HEK293 (cell line): ENCODE measurements around the gene DPP9.

ENCODE experiments used
- CTCF ChIA-PET: fragments of 350-600 bp; formaldehyde crosslinking; extraction: SDS; loops from one replicate; lab custom pipeline; 2021; ENCODE audit warnings: antibody characterized with exemption; lab: Yijun Ruan, JAX
- POLR2A ChIA-PET: fragments of 300-600 bp; formaldehyde crosslinking; extraction: SDS; loops from one replicate; lab custom pipeline; 2020; ENCODE audit warnings: antibody characterized with exemption, inconsistent platforms; lab: Yijun Ruan, JAX
- H3K27ac ChIP-seq: fragments of 200-500 bp; sonication (Bioruptor generic); 2 replicates; pipeline ENCODE4 v1.5.1; 2014; ENCODE audit warnings: low read depth, low read length, control low read depth, inconsistent platforms; ENCODE audit errors: extremely low read depth
- H3K36me3 ChIP-seq, 2 experiments: fragments of 200-500 bp in 1 of 2; sonication (Bioruptor generic) in 1 of 2; 1 replicate in 1 of 2; 2 replicates in 1 of 2; pipeline ENCODE4 v1.5.1; 2014 to 2017; ENCODE audit warnings: inconsistent platforms in 2 of 2, low read length in 2 of 2; ENCODE audit not compliant: control insufficient read depth in 2 of 2, insufficient read depth in 1 of 2
- H3K4me1 ChIP-seq: fragments of 200-500 bp; sonication (Bioruptor generic); 2 replicates; pipeline ENCODE4 v1.5.1; 2014; ENCODE audit warnings: mild to moderate bottlenecking, low read length, inconsistent platforms; ENCODE audit not compliant: control insufficient read depth, insufficient read depth
- H3K4me3 ChIP-seq: 2 replicates; pipeline ENCODE4 v1.5.1; 2011; ENCODE audit warnings: low read depth, mild to moderate bottlenecking, control low read depth, low read length, moderate library complexity
- H3K9me3 ChIP-seq: fragments of 200-500 bp; sonication (Bioruptor generic); 2 replicates; pipeline ENCODE4 v1.5.1; 2014; ENCODE audit warnings: low read depth, low read length, inconsistent platforms; ENCODE audit not compliant: control insufficient read depth, insufficient read depth
- GLI2 ChIP-seq: fragments of 450-650 bp; formaldehyde crosslinking; IDR thresholded peaks from 2 replicates; pipeline ENCODE4; 2017; ENCODE audit warnings: missing biosample characterization, missing genetic modification characterization, low read depth, borderline replicate concordance
- KLF1 ChIP-seq: fragments of 450-650 bp; formaldehyde crosslinking; IDR thresholded peaks from 2 replicates; pipeline ENCODE4 v1.5.1; 2016; ENCODE audit warnings: missing biosample characterization, missing genetic modification characterization
- MZF1 ChIP-seq: fragments of 450-650 bp; formaldehyde crosslinking; IDR thresholded peaks from 2 replicates; pipeline ENCODE4 v1.5.1; 2017; ENCODE audit warnings: missing biosample characterization, missing genetic modification characterization, borderline replicate concordance
- SALL2 ChIP-seq: fragments of 450-650 bp; formaldehyde crosslinking; IDR thresholded peaks from 2 replicates; pipeline ENCODE4 v1.5.0; 2017; ENCODE audit warnings: missing biosample characterization, mild to moderate bottlenecking, missing genetic modification characterization, borderline replicate concordance
- SCRT1 ChIP-seq: fragments of 450-650 bp; formaldehyde crosslinking; IDR thresholded peaks from 2 replicates; pipeline ENCODE4 v1.5.1; 2016; ENCODE audit warnings: missing biosample characterization, missing genetic modification characterization, borderline replicate concordance
- YY1 ChIP-seq: fragments of 450-650 bp; formaldehyde crosslinking; IDR thresholded peaks from 2 replicates; pipeline ENCODE4 v1.5.1; 2018; ENCODE audit warnings: missing biosample characterization, missing genetic modification characterization
- ZNF10 ChIP-seq: fragments of 450-650 bp; formaldehyde crosslinking; IDR thresholded peaks from 2 replicates; pipeline ENCODE4 v1.5.1; 2017; ENCODE audit warnings: missing biosample characterization, missing genetic modification characterization
- ZNF157 ChIP-seq: fragments of 450-650 bp; formaldehyde crosslinking; IDR thresholded peaks from 2 replicates; pipeline ENCODE4 v1.5.1; 2016; ENCODE audit warnings: missing biosample characterization, missing genetic modification characterization
- ZNF184 ChIP-seq: fragments of 450-650 bp; IDR thresholded peaks from 2 replicates; pipeline ENCODE4 v1.5.1; 2018; ENCODE audit warnings: missing biosample characterization, mild to moderate bottlenecking, missing genetic modification characterization
- ZNF223 ChIP-seq: fragments of 450-650 bp; formaldehyde crosslinking; IDR thresholded peaks from 2 replicates; pipeline ENCODE4 v1.5.1; 2016; ENCODE audit warnings: missing biosample characterization, missing genetic modification characterization
- ZNF23 ChIP-seq: fragments of 450-650 bp; formaldehyde crosslinking; IDR thresholded peaks from 2 replicates; pipeline ENCODE4 v1.5.1; 2016; ENCODE audit warnings: missing biosample characterization, missing genetic modification characterization, borderline replicate concordance
- ZNF248 ChIP-seq: fragments of 450-650 bp; formaldehyde crosslinking; IDR thresholded peaks from 2 replicates; pipeline ENCODE4 v1.5.1; 2017; ENCODE audit warnings: missing biosample characterization, missing genetic modification characterization
- ZNF266 ChIP-seq: fragments of 450-650 bp; formaldehyde crosslinking; IDR thresholded peaks from 2 replicates; pipeline ENCODE4 v1.5.1; 2016; ENCODE audit warnings: missing biosample characterization, missing genetic modification characterization, low read depth
- ZNF416 ChIP-seq: fragments of 450-650 bp; formaldehyde crosslinking; IDR thresholded peaks from 2 replicates; pipeline ENCODE4 v1.5.1; 2016; ENCODE audit warnings: missing biosample characterization, missing genetic modification characterization
- ZNF433 ChIP-seq: fragments of 450-650 bp; formaldehyde crosslinking; IDR thresholded peaks from 2 replicates; pipeline ENCODE4 v1.5.1; 2016; ENCODE audit warnings: missing biosample characterization, missing genetic modification characterization, low read depth
- ZNF571 ChIP-seq: fragments of 450-650 bp; formaldehyde crosslinking; IDR thresholded peaks from 2 replicates; pipeline ENCODE4 v1.5.0; 2017; ENCODE audit warnings: missing biosample characterization, missing genetic modification characterization
- ZNF600 ChIP-seq: fragments of 450-650 bp; formaldehyde crosslinking; IDR thresholded peaks from 2 replicates; pipeline ENCODE4 v1.5.1; 2016; ENCODE audit warnings: missing biosample characterization, missing genetic modification characterization
- ZSCAN30 ChIP-seq: fragments of 450-650 bp; IDR thresholded peaks from 2 replicates; pipeline ENCODE4 v1.5.1; 2018; ENCODE audit warnings: missing biosample characterization, mild to moderate bottlenecking, missing genetic modification characterization, moderate library complexity
- TF ChIP-seq, protein P1 (sequence below): fragments of 450-650 bp; formaldehyde crosslinking; IDR thresholded peaks from 2 replicates; pipeline ENCODE4 v1.5.1; 2017; ENCODE audit warnings: missing biosample characterization, mild to moderate bottlenecking, missing genetic modification characterization, moderate library complexity
- TF ChIP-seq, protein P2 (sequence below): fragments of 450-650 bp; formaldehyde crosslinking; IDR thresholded peaks from 2 replicates; pipeline ENCODE4 v1.5.1; 2016; ENCODE audit warnings: missing biosample characterization, missing genetic modification characterization
- TF ChIP-seq, protein P3 (sequence below): fragments of 450-650 bp; formaldehyde crosslinking; IDR thresholded peaks from 2 replicates; pipeline ENCODE4 v1.5.1; 2016; ENCODE audit warnings: missing biosample characterization, missing genetic modification characterization
- TF ChIP-seq, protein P4 (sequence below): fragments of 450-650 bp; formaldehyde crosslinking; IDR thresholded peaks from 2 replicates; pipeline ENCODE4 v1.5.1; 2016; ENCODE audit warnings: missing biosample characterization, missing genetic modification characterization, borderline replicate concordance
- TF ChIP-seq, protein P5 (sequence below): fragments of 450-650 bp; formaldehyde crosslinking; IDR thresholded peaks from 2 replicates; pipeline ENCODE4 v1.5.1; 2016; ENCODE audit warnings: missing biosample characterization, missing genetic modification characterization

Gene DPP9

DNA sequence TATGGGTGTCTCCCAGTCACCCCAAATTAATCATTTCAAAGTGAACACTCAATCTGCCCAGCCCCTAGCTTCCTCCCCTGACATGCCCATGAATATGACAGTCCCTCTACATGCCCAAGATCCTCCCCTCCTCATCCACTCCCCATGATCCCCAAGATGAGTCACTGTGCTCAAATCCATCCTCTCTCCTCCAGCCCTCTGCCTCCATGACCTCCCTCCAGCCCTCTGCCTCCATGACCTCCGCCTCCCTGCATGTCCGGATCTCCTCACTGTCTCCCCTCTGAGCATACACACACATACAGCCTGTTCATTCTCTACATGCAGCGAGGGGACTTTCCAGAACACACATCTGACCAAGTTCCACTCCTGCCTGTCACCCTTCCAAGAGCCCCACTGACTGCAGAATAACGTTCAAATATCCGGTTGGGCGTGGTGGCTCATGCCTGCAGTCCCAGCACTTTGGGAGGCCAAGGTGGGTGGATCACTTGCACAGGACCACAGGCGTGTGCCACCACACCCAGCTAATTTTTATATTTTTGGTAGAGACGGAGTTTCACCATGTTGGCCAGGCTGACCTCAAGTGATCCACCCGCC lies 49.5 kb upstream of the DPP9 start:
- CTCF ChIA-PET: no interaction called here
- TF ChIP-seq, protein P1, sequence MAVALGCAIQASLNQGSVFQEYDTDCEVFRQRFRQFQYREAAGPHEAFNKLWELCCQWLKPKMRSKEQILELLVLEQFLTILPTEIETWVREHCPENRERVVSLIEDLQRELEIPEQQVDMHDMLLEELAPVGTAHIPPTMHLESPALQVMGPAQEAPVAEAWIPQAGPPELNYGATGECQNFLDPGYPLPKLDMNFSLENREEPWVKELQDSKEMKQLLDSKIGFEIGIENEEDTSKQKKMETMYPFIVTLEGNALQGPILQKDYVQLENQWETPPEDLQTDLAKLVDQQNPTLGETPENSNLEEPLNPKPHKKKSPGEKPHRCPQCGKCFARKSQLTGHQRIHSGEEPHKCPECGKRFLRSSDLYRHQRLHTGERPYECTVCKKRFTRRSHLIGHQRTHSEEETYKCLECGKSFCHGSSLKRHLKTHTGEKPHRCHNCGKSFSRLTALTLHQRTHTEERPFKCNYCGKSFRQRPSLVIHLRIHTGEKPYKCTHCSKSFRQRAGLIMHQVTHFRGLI (tag by site-specific recombination): peak; percentile 97
- TF ChIP-seq ZNF223 (tag by site-specific recombination) (no peak), ZNF184 (no peak), YY1 (no peak), ZNF433 (tag by site-specific recombination) (no peak), KLF1 (tag by site-specific recombination) (peak; percentile 95), SALL2 (tag by site-specific recombination) (no peak), ZNF600 (tag by site-specific recombination) (0 out of 2 replicates have a peak, but pooled peaks have one; percentile 39), ZNF23 (no peak), ZNF571 (tag by site-specific recombination) (no peak), SCRT1 (tag by site-specific recombination) (no peak), ZNF248 (tag by site-specific recombination) (no peak), ZNF416 (tag by site-specific recombination) (no peak), ZSCAN30 (tag by site-specific recombination) (no peak), GLI2 (tag by site-specific recombination) (no peak), ZNF157 (no peak), ZNF10 (tag by site-specific recombination) (no peak), ZNF266 (tag by site-specific recombination) (no peak), MZF1 (no peak)
- TF ChIP-seq, protein P2, sequence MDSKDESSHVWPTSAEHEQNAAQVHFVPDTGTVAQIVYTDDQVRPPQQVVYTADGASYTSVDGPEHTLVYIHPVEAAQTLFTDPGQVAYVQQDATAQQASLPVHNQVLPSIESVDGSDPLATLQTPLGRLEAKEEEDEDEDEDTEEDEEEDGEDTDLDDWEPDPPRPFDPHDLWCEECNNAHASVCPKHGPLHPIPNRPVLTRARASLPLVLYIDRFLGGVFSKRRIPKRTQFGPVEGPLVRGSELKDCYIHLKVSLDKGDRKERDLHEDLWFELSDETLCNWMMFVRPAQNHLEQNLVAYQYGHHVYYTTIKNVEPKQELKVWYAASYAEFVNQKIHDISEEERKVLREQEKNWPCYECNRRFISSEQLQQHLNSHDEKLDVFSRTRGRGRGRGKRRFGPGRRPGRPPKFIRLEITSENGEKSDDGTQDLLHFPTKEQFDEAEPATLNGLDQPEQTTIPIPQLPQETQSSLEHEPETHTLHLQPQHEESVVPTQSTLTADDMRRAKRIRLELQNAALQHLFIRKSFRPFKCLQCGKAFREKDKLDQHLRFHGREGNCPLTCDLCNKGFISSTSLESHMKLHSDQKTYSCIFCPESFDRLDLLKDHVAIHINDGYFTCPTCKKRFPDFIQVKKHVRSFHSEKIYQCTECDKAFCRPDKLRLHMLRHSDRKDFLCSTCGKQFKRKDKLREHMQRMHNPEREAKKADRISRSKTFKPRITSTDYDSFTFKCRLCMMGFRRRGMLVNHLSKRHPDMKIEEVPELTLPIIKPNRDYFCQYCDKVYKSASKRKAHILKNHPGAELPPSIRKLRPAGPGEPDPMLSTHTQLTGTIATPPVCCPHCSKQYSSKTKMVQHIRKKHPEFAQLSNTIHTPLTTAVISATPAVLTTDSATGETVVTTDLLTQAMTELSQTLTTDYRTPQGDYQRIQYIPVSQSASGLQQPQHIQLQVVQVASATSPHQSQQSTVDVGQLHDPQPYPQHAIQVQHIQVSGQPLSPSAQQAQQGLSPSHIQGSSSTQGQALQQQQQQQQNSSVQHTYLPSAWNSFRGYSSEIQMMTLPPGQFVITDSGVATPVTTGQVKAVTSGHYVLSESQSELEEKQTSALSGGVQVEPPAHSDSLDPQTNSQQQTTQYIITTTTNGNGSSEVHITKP: peak; percentile 37; the same call in 1 of the 2 replicates
- TF ChIP-seq, protein P3, sequence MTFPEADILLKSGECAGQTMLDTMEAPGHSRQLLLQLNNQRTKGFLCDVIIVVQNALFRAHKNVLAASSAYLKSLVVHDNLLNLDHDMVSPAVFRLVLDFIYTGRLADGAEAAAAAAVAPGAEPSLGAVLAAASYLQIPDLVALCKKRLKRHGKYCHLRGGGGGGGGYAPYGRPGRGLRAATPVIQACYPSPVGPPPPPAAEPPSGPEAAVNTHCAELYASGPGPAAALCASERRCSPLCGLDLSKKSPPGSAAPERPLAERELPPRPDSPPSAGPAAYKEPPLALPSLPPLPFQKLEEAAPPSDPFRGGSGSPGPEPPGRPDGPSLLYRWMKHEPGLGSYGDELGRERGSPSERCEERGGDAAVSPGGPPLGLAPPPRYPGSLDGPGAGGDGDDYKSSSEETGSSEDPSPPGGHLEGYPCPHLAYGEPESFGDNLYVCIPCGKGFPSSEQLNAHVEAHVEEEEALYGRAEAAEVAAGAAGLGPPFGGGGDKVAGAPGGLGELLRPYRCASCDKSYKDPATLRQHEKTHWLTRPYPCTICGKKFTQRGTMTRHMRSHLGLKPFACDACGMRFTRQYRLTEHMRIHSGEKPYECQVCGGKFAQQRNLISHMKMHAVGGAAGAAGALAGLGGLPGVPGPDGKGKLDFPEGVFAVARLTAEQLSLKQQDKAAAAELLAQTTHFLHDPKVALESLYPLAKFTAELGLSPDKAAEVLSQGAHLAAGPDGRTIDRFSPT (tag by site-specific recombination): no peak
- TF ChIP-seq, protein P4, sequence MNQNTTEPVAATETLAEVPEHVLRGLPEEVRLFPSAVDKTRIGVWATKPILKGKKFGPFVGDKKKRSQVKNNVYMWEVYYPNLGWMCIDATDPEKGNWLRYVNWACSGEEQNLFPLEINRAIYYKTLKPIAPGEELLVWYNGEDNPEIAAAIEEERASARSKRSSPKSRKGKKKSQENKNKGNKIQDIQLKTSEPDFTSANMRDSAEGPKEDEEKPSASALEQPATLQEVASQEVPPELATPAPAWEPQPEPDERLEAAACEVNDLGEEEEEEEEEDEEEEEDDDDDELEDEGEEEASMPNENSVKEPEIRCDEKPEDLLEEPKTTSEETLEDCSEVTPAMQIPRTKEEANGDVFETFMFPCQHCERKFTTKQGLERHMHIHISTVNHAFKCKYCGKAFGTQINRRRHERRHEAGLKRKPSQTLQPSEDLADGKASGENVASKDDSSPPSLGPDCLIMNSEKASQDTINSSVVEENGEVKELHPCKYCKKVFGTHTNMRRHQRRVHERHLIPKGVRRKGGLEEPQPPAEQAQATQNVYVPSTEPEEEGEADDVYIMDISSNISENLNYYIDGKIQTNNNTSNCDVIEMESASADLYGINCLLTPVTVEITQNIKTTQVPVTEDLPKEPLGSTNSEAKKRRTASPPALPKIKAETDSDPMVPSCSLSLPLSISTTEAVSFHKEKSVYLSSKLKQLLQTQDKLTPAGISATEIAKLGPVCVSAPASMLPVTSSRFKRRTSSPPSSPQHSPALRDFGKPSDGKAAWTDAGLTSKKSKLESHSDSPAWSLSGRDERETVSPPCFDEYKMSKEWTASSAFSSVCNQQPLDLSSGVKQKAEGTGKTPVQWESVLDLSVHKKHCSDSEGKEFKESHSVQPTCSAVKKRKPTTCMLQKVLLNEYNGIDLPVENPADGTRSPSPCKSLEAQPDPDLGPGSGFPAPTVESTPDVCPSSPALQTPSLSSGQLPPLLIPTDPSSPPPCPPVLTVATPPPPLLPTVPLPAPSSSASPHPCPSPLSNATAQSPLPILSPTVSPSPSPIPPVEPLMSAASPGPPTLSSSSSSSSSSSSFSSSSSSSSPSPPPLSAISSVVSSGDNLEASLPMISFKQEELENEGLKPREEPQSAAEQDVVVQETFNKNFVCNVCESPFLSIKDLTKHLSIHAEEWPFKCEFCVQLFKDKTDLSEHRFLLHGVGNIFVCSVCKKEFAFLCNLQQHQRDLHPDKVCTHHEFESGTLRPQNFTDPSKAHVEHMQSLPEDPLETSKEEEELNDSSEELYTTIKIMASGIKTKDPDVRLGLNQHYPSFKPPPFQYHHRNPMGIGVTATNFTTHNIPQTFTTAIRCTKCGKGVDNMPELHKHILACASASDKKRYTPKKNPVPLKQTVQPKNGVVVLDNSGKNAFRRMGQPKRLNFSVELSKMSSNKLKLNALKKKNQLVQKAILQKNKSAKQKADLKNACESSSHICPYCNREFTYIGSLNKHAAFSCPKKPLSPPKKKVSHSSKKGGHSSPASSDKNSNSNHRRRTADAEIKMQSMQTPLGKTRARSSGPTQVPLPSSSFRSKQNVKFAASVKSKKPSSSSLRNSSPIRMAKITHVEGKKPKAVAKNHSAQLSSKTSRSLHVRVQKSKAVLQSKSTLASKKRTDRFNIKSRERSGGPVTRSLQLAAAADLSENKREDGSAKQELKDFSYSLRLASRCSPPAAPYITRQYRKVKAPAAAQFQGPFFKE (tag by site-specific recombination): no peak
- TF ChIP-seq, protein P5, sequence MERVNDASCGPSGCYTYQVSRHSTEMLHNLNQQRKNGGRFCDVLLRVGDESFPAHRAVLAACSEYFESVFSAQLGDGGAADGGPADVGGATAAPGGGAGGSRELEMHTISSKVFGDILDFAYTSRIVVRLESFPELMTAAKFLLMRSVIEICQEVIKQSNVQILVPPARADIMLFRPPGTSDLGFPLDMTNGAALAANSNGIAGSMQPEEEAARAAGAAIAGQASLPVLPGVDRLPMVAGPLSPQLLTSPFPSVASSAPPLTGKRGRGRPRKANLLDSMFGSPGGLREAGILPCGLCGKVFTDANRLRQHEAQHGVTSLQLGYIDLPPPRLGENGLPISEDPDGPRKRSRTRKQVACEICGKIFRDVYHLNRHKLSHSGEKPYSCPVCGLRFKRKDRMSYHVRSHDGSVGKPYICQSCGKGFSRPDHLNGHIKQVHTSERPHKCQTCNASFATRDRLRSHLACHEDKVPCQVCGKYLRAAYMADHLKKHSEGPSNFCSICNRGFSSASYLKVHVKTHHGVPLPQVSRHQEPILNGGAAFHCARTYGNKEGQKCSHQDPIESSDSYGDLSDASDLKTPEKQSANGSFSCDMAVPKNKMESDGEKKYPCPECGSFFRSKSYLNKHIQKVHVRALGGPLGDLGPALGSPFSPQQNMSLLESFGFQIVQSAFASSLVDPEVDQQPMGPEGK (tag by site-specific recombination): no peak

More for the DNA sequence above, 49.5 kb upstream of the DPP9 start:
- no peaks in the 10 kb centered on the region for H3K36me3 ChIP-seq
- H3K4me1 ChIP-seq: no peaks in the 10 kb centered on the region
- H3K4me3 ChIP-seq: no peak overlapping the region
- POLR2A ChIA-PET: interaction anchor here (1.2 kb wide), 1 partner anchor 11 kb away, joined by 6 read pairs; no protein-coding TSS in a partner anchor
- no peaks in the 10 kb centered on the region for H3K9me3 ChIP-seq
- no peak overlapping the region for H3K27ac ChIP-seq
